ENCODE measurements around the gene CHDH. TPM values are rescaled to one million over a fixed set of nuclear protein-coding genes. Genes with fewer than 3 reads are reported as not detected.
A peak's percentile ranks its signal among the peaks of the same experiment; 100 is the strongest.

CHDH gene
- total RNA-seq, 2 experiments from 2014 or later, result 0.31 to 0.60 TPM

DNA sequence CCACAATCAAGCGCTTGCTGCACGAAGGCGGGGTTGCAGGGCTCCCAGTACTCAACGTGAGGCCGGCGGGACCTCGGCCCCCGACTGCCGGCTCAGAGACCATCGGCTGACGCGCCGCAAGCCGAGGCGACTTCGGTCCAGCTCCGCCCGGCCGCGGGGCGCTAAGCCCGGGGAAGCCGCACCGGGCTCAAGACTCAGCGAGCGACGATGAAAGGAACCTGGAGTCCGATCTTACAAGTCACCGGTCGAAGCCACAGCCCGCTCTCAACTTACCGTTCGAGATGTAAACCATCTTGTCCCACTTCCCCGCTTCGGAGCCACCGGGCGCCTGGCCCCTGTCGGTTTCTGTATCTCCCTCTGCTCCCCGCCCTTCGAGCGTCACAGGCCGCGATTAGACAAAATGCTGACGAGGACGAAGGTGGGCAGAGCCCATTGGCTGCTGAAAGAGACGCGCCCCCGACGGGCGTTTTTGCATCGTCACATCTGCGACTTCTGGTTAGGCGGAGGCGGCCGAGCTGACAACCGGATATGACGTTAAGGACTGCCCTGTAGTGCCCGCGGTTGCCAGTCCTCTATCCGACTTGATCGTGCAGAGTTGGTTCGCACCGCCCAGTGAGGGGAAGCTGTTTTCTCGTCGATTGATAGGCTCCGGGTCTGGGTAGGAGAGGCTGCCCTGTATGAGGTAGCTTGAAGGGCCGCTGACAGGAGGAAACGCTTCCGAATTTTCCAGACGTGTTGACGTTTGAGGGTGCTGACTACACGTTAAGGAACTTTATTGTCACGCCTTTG is 45.5 kb upstream of the CHDH start, which contains the start of gene SELENOK:
TSS of gene SELENOK (minus strand) at position 363 of the 789 bp plus-strand sequence.
- H3K36me3 Mint-ChIP-seq (ENCODE audit: low read depth), result peaks cover 42% of the 10 kb centered on the region
- peak; percentile 89 for ATAC-seq (ENCODE audit: poor library complexity)
- H3K9me3 ChIP-seq (ENCODE audit: control insufficient read depth in 1 of 2, insufficient read depth in 1 of 2, low read length in 2 of 2), result no peaks in the 10 kb centered on the region
- intact Hi-C loops (cut with DNase I, micrococcal nuclease), result loop anchor here in 1 of 2 experiments (5.0 kb wide), 1 partner anchor 544 kb away; the partner anchor contains the start of gene DCP1A
- H3K4me3 Mint-ChIP-seq, result peak within 1 kb of the TSS; percentile 98
- H3K4me3 ChIP-seq (ENCODE audit: low read length), result peak within 1 kb of the TSS; percentile 88
- POLR2A ChIA-PET, result interaction anchor here (1.3 to 2.9 kb wide), 3 partner anchors 10 to 547 kb away, joined by 5 to 53 read pairs (median 24); partner anchors contain the start of genes ACTR8 and DCP1A
- peaks cover 10% of the 10 kb centered on the region for H3K36me3 ChIP-seq (ENCODE audit: insufficient read depth, low read length)
- peaks cover 0 to 5% of the 10 kb centered on the region in 2 experiments for H3K27me3 ChIP-seq (ENCODE audit: control insufficient read depth in 1 of 2, insufficient read depth in 2 of 2, low read length in 2 of 2)
- peak within 1 kb of the TSS; percentile 100 for H3K27ac Mint-ChIP-seq
- H3K9me3 Mint-ChIP-seq, result no peaks in the 10 kb centered on the region
- peaks cover 6% of the 10 kb centered on the region for H3K27me3 Mint-ChIP-seq
- H3K4me1 ChIP-seq (ENCODE audit: insufficient read depth, low read length), result peaks cover 21% of the 10 kb centered on the region
- CTCF ChIA-PET, result interaction anchor here (1.0 kb wide), 2 partner anchors 9 kb away, joined by 3 read pairs; no protein-coding TSS in a partner anchor
- H3K27ac ChIP-seq (ENCODE audit: low read depth in 1 of 2, low read length in 2 of 2), result peak within 1 kb of the TSS; percentile 92 to 96
- no peak for TF ChIP-seq CTCF (IDR thresholded peaks at IDR 0.05)
- peak; percentile 91 to 99 (median 95) for DNase-seq
- H3K4me1 Mint-ChIP-seq (ENCODE audit: low read depth), result peaks cover 61% of the 10 kb centered on the region

DNA sequence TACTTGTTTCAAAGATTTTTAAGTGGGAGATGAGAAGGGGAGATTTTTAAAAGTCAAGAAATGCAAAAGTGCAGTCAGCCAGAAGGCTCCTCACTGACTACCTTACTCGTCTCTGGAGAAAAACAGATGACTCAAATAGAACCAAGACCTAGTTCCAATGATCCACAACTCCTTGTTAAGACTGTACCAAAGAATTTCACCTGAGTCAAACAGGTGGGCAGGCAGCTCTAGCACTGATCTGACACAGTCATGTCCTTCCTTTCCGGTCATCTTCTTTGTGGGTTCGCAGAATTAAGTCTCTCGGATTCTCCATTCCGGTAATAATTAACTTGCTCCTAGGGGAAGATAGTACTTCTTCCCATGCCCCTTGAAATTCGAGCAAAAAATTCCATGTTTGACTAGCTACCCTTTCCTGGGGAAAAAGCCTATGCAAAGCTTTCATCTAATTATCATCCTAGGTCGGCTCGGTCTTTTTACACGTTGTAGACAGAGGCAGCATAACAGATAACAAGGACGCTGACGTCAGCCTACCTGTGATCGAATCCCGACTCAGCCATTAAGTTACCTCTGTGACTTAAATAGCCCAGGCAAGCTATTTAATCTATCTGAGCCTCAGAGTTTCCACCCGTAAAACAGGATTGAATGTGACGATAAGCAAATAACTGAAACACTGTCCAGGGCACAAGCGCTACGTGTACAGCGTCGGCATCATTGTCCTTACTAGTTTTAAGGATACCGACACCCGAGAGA is 44.7 kb upstream of the CHDH start:
- ChIA-PET CTCF (interaction anchor here (1.0 to 1.2 kb wide), 2 partner anchors 10 kb away, joined by 3 read pairs; partner anchors contain the start of gene ACTR8), POLR2A (interaction anchor here (1.3 to 2.9 kb wide), 3 partner anchors 9 to 546 kb away, joined by 5 to 53 read pairs (median 24); partner anchors contain the start of genes ACTR8 and DCP1A)
- Mint-ChIP-seq H3K9me3 (no peaks in the 10 kb centered on the region), H3K27ac (peak overlapping the region; percentile 100), H3K4me3 (peak overlapping the region; percentile 98), H3K36me3 (ENCODE audit: low read depth) (peaks cover 47% of the 10 kb centered on the region), H3K4me1 (ENCODE audit: low read depth) (peaks cover 61% of the 10 kb centered on the region), H3K27me3 (no peaks in the 10 kb centered on the region)
- peak overlapping the region; percentile 88 for H3K4me3 ChIP-seq (ENCODE audit: low read length)
- intact Hi-C loops (cut with DNase I, micrococcal nuclease), result loop anchor here in 1 of 2 experiments (1.0 to 5.0 kb wide), 2 partner anchors 9 to 544 kb away; partner anchors contain the start of genes ACTR8 and DCP1A
- H3K9me3 ChIP-seq (ENCODE audit: control insufficient read depth in 1 of 2, insufficient read depth in 1 of 2, low read length in 2 of 2), result no peaks in the 10 kb centered on the region
- H3K27me3 ChIP-seq (ENCODE audit: control insufficient read depth in 1 of 2, insufficient read depth in 2 of 2, low read length in 2 of 2), result peaks cover 0 to 5% of the 10 kb centered on the region in 2 experiments
- peaks cover 16% of the 10 kb centered on the region for H3K36me3 ChIP-seq (ENCODE audit: insufficient read depth, low read length)
- DNase-seq, result peak in 13 of 14 experiments; percentile 15 to 89 (median 51)
- peak overlapping the region; percentile 92 to 96 for H3K27ac ChIP-seq (ENCODE audit: low read depth in 1 of 2, low read length in 2 of 2)
- peaks cover 21% of the 10 kb centered on the region for H3K4me1 ChIP-seq (ENCODE audit: insufficient read depth, low read length)
- TF ChIP-seq CTCF (IDR thresholded peaks at IDR 0.05), result no peak
- ATAC-seq (ENCODE audit: poor library complexity), result peak; percentile 60

DNA sequence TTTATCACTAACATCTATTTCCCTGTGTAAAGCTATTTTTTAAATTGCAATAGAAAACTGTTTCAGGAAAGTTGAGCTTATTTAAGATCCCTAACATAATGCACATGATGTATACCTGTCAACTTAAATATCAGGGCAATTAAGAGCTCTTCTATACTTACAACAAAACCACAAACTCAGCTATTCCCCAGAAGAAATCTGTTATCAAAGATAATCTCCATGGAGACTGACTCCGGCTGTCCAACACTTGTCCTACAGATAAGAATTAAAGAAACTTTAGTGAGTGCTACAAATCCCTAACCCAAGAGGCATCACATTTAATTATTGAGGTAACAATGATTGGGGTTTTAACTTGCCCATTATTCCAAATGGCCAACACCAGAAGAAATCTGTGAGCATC is 42.0 kb upstream of the CHDH start:
- H3K27me3 Mint-ChIP-seq, result no peaks in the 10 kb centered on the region
- H3K27ac Mint-ChIP-seq, result peak overlapping the region; percentile 66
- no peaks in the 10 kb centered on the region for H3K9me3 Mint-ChIP-seq
- H3K27me3 ChIP-seq (ENCODE audit: control insufficient read depth in 1 of 2, insufficient read depth in 2 of 2, low read length in 2 of 2), result no peaks in the 10 kb centered on the region
- H3K4me1 Mint-ChIP-seq (ENCODE audit: low read depth), result peaks cover 60% of the 10 kb centered on the region
- TF ChIP-seq CTCF (IDR thresholded peaks at IDR 0.05), result no peak
- peaks cover 41% of the 10 kb centered on the region for H3K36me3 ChIP-seq (ENCODE audit: insufficient read depth, low read length)
- peak overlapping the region; percentile 59 for H3K4me3 Mint-ChIP-seq
- intact Hi-C loops (cut with DNase I, micrococcal nuclease), result loop anchor here in 1 of 2 experiments (10.0 kb wide), 1 partner anchor 763 kb away; no protein-coding TSS in a partner anchor
- CTCF ChIA-PET, result no interaction called here
- H3K4me1 ChIP-seq (ENCODE audit: insufficient read depth, low read length), result peaks cover 21% of the 10 kb centered on the region
- POLR2A ChIA-PET, result interaction anchor here (0.6 kb wide), 1 partner anchor 10 kb away, joined by 3 read pairs; no protein-coding TSS in a partner anchor
- DNase-seq, result no peak
- H3K36me3 Mint-ChIP-seq (ENCODE audit: low read depth), result peaks cover 64% of the 10 kb centered on the region
- H3K9me3 ChIP-seq (ENCODE audit: control insufficient read depth in 1 of 2, insufficient read depth in 1 of 2, low read length in 2 of 2), result no peaks in the 10 kb centered on the region
- ATAC-seq (ENCODE audit: poor library complexity), result no peak
- no peak overlapping the region for H3K4me3 ChIP-seq (ENCODE audit: low read length)
- no peak overlapping the region for H3K27ac ChIP-seq (ENCODE audit: low read depth in 1 of 2, low read length in 2 of 2)

All from CD4-positive, alpha-beta T cell (primary cell).